GM23338 (cell line): Measurements from ENCODE around the gene KLC1. TPM values are rescaled to one million over a fixed set of nuclear protein-coding genes. Genes with fewer than 3 reads are reported as not detected.

Experiments
- ATAC-seq: fragments of 200-7000 bp; cut with Tn5 transposase; 3 replicates; pipeline ENCODE4 v1.9.1; 2020
- DNase-seq: peaks from one replicate; pipeline ENCODE4 v3.0.0-alpha.2; 2015; ENCODE audit warnings: low spot score
- H2AFZ ChIP-seq: fragments of 200-600 bp; sonication (generic); 2 replicates; pipeline ENCODE4 v1.8.0; 2016; ENCODE audit warnings: antibody characterized with exemption, mild to moderate bottlenecking, moderate library complexity
- H3F3A ChIP-seq: fragments of 200-600 bp; sonication (generic); replicated peaks from 2 replicates; pipeline ENCODE4 v1.8.0; 2017; ENCODE audit warnings: antibody characterized with exemption, mixed run types, low read depth
- H3K27ac ChIP-seq: fragments of 200-600 bp; sonication (generic); 2 replicates; pipeline ENCODE4 v1.6.1; 2016; ENCODE audit warnings: low read depth
- H3K27me3 ChIP-seq: fragments of 200-600 bp; sonication (generic); 2 replicates; pipeline ENCODE4 v1.8.0; 2016; ENCODE audit warnings: mild to moderate bottlenecking, mixed run types, moderate library complexity; ENCODE audit not compliant: insufficient read depth
- H3K36me3 ChIP-seq: fragments of 200-600 bp; sonication (generic); 2 replicates; pipeline ENCODE4 v1.8.0; 2016; ENCODE audit warnings: mild to moderate bottlenecking; ENCODE audit not compliant: insufficient read depth
- H3K4me1 ChIP-seq: fragments of 200-600 bp; sonication (generic); 2 replicates; pipeline ENCODE4 v1.8.0; 2016; ENCODE audit warnings: mild to moderate bottlenecking, moderate library complexity; ENCODE audit not compliant: insufficient read depth
- H3K4me2 ChIP-seq: fragments of 200-600 bp; sonication (generic); 2 replicates; pipeline ENCODE4 v1.7.1; 2017; ENCODE audit warnings: mixed run types
- H3K4me3 ChIP-seq: fragments of 200-600 bp; sonication (generic); 2 replicates; pipeline ENCODE4 v1.6.1; 2016; ENCODE audit warnings: mixed run types
- H3K79me2 ChIP-seq: fragments of 200-600 bp; sonication (generic); replicated peaks from 2 replicates; pipeline ENCODE4 v1.8.0; 2017; ENCODE audit warnings: mild to moderate bottlenecking; ENCODE audit not compliant: insufficient read depth
- H3K9me2 ChIP-seq: fragments of 200-600 bp; sonication (generic); 2 replicates; pipeline ENCODE4 v1.8.0; 2017; ENCODE audit not compliant: insufficient read depth
- H4K20me1 ChIP-seq: fragments of 200-600 bp; sonication (generic); replicated peaks from 2 replicates; pipeline ENCODE4 v1.8.0; 2017; ENCODE audit warnings: mild to moderate bottlenecking; ENCODE audit not compliant: insufficient read depth
- H3K27ac Mint-ChIP-seq: 2 replicates; pipeline ENCODE4 v1.8.0; 2020; ENCODE audit warnings: inconsistent platforms, mild to moderate bottlenecking, moderate library complexity, mixed read lengths
- H3K27me3 Mint-ChIP-seq: 3 replicates; pipeline ENCODE4 v1.8.0; 2022; ENCODE audit warnings: low read depth, mild to moderate bottlenecking, moderate library complexity, mixed read lengths, inconsistent platforms; ENCODE audit not compliant: insufficient read depth, poor library complexity
- H3K36me3 Mint-ChIP-seq: 3 replicates; pipeline ENCODE4 v1.8.0; 2021; ENCODE audit warnings: low read depth, mild to moderate bottlenecking, inconsistent platforms, moderate library complexity, mixed read lengths
- H3K4me1 Mint-ChIP-seq: 3 replicates; pipeline ENCODE4 v1.8.0; 2020; ENCODE audit warnings: mild to moderate bottlenecking, inconsistent platforms, mixed read lengths
- H3K4me3 Mint-ChIP-seq: 3 replicates; pipeline ENCODE4 v1.8.0; 2021; ENCODE audit warnings: moderate library complexity, mild to moderate bottlenecking, inconsistent platforms, mixed read lengths
- H3K9me3 Mint-ChIP-seq: 3 replicates; pipeline ENCODE4 v1.8.0; 2020; ENCODE audit warnings: moderate library complexity, mild to moderate bottlenecking, inconsistent platforms, mixed read lengths
- CREB1 ChIP-seq: fragments of 250-450 bp; sonication (Bioruptor Pico); IDR thresholded peaks from 2 replicates; pipeline ENCODE4 v1.5.0; 2020; ENCODE audit warnings: low read depth, mild to moderate bottlenecking, moderate library complexity
- ETS1 ChIP-seq: IDR thresholded peaks from 2 replicates; pipeline ENCODE4 v1.6.1; 2016; ENCODE audit warnings: antibody characterized with exemption
- NANOG ChIP-seq: IDR thresholded peaks from 2 replicates; pipeline ENCODE4 v1.6.1; 2016; ENCODE audit warnings: antibody characterized with exemption, borderline replicate concordance
- REST ChIP-seq: IDR thresholded peaks from one replicate; pipeline ENCODE4 v1.6.1; 2018; ENCODE audit warnings: antibody characterized with exemption; ENCODE audit not compliant: unreplicated experiment
- ZNF114 ChIP-seq: fragments of 250-450 bp; sonication (Bioruptor Pico); IDR thresholded peaks from 2 replicates; pipeline ENCODE4 v1.5.0; 2020; ENCODE audit warnings: mild to moderate bottlenecking, moderate library complexity
- polyA plus RNA-seq: library from polyadenylated mRNA; unstranded; fragments of >200 nt; fragmentation: Nextera tagmentation; extraction: Ambion mirVana; gene quantifications from 2 replicates; pipeline ENCODE4 v1.2.1, GENCODE V29; 2016
- total RNA-seq: library from RNA; depleted of rRNA; stranded (reverse); fragments of >200 nt; shearing (Covaris generic); gene quantifications from 2 replicates; pipeline ENCODE4 v1.2.3, GENCODE V29; 2014
- TF ChIP-seq, protein P1 (sequence below), 2 experiments: fragments of 200-600 bp in 1 of 2; sonication (generic) in 1 of 2; conservative IDR thresholded peaks; 2 replicates each; pipeline versions ENCODE4 v1.5.1 to v1.6.1; 2016 to 2017; ENCODE audit warnings: antibody characterized with exemption in 2 of 2, low read depth in 2 of 2, mild to moderate bottlenecking in 2 of 2, moderate library complexity in 1 of 2
- TF ChIP-seq, protein P2 (sequence below): fragments of 250-450 bp; sonication (Bioruptor Pico); IDR thresholded peaks from 2 replicates; pipeline ENCODE4 v1.5.0; 2020; ENCODE audit warnings: mild to moderate bottlenecking, moderate library complexity

Gene KLC1
- total and polyA plus RNA-seq, 2 experiments from 2014 or later: 165 to 308 TPM

- ATAC-seq (no peak), DNase-seq (no peak)
- Histone ChIP-seq H3K4me3 (no peak overlapping the region), H2AFZ (no peak overlapping the region), H3K79me2 (no peaks in the 10 kb centered on the region), H3K4me2 (no peak overlapping the region), H3K9me2 (no peaks in the 10 kb centered on the region), H3K36me3 (no peaks in the 10 kb centered on the region), H3K27me3 (no peaks in the 10 kb centered on the region), H3K4me1 (no peaks in the 10 kb centered on the region), H4K20me1 (no peaks in the 10 kb centered on the region; the same call in 1 of the 2 replicates), H3F3A (no peaks in the 10 kb centered on the region), H3K27ac (no peak overlapping the region)
- Mint-ChIP-seq H3K27ac (no peak overlapping the region), H3K36me3 (peaks cover 16% of the 10 kb centered on the region), H3K4me1 (peaks cover under 1% of the 10 kb centered on the region; the same call in 1 of the 3 replicates), H3K27me3 (peaks cover 10% of the 10 kb centered on the region), H3K4me3 (no peak overlapping the region; the same call in 2 of the 3 replicates), H3K9me3 (no peaks in the 10 kb centered on the region)
- TF ChIP-seq ETS1 (no peak), NANOG (no peak)
Measured at GRCh38 chr14:103734081-103734888, 105.3 kb downstream of the KLC1 start.

DNA sequence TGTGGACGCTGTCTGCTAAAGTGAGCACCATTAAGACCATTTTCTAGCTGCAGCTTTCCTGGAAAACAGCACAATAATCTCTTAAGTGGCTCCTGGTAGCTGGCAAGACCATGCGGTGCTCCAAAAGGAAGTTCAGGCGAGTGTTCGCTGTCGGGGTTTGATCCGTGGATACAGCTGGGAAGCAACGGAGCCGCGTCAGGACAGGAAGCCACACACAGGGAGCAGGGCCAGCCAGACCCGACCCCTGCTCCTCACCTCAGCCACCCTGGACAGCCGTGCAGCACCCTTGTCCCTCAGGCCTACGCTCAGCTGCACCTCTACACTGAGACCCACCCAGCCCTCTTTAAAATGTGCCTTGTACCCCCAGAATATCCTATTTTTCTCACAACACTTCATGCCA, 106.0 kb downstream of the KLC1 start:
- peaks cover 16% of the 10 kb centered on the region for H3K36me3 Mint-ChIP-seq
- no peak overlapping the region for H3K4me2 ChIP-seq
- no peaks in the 10 kb centered on the region for H3K9me2 ChIP-seq
- no peaks in the 10 kb centered on the region for H3K79me2 ChIP-seq
- no peaks in the 10 kb centered on the region for H3K27me3 ChIP-seq
- ATAC-seq (no peak), DNase-seq (no peak)
- no peaks in the 10 kb centered on the region for H3F3A ChIP-seq
- H3K9me3 Mint-ChIP-seq: no peaks in the 10 kb centered on the region
- H3K27ac ChIP-seq: no peak overlapping the region
- peaks cover 7% of the 10 kb centered on the region for H3K4me1 Mint-ChIP-seq
- H4K20me1 ChIP-seq: no peaks in the 10 kb centered on the region; the same call in 1 of the 2 replicates
- no peak overlapping the region for H3K4me3 ChIP-seq
- H3K4me3 Mint-ChIP-seq: no peak overlapping the region
- H3K27me3 Mint-ChIP-seq: peaks cover 10% of the 10 kb centered on the region
- H2AFZ ChIP-seq: no peak overlapping the region
- peak overlapping the region; percentile 62; the same call in 1 of the 2 replicates for H3K27ac Mint-ChIP-seq
- H3K4me1 ChIP-seq: no peaks in the 10 kb centered on the region
- no peaks in the 10 kb centered on the region for H3K36me3 ChIP-seq
- TF ChIP-seq CREB1 (CRISPR knock-in tag) (no peak), NANOG (no peak), ZNF114 (CRISPR knock-in tag) (no peak), REST (no peak)
- TF ChIP-seq, protein P1, sequence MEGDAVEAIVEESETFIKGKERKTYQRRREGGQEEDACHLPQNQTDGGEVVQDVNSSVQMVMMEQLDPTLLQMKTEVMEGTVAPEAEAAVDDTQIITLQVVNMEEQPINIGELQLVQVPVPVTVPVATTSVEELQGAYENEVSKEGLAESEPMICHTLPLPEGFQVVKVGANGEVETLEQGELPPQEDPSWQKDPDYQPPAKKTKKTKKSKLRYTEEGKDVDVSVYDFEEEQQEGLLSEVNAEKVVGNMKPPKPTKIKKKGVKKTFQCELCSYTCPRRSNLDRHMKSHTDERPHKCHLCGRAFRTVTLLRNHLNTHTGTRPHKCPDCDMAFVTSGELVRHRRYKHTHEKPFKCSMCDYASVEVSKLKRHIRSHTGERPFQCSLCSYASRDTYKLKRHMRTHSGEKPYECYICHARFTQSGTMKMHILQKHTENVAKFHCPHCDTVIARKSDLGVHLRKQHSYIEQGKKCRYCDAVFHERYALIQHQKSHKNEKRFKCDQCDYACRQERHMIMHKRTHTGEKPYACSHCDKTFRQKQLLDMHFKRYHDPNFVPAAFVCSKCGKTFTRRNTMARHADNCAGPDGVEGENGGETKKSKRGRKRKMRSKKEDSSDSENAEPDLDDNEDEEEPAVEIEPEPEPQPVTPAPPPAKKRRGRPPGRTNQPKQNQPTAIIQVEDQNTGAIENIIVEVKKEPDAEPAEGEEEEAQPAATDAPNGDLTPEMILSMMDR (conservative IDR thresholded peaks at IDR 0.05; ENCODE audit: low read depth in 2 of 2): no peak
- TF ChIP-seq, protein P2, sequence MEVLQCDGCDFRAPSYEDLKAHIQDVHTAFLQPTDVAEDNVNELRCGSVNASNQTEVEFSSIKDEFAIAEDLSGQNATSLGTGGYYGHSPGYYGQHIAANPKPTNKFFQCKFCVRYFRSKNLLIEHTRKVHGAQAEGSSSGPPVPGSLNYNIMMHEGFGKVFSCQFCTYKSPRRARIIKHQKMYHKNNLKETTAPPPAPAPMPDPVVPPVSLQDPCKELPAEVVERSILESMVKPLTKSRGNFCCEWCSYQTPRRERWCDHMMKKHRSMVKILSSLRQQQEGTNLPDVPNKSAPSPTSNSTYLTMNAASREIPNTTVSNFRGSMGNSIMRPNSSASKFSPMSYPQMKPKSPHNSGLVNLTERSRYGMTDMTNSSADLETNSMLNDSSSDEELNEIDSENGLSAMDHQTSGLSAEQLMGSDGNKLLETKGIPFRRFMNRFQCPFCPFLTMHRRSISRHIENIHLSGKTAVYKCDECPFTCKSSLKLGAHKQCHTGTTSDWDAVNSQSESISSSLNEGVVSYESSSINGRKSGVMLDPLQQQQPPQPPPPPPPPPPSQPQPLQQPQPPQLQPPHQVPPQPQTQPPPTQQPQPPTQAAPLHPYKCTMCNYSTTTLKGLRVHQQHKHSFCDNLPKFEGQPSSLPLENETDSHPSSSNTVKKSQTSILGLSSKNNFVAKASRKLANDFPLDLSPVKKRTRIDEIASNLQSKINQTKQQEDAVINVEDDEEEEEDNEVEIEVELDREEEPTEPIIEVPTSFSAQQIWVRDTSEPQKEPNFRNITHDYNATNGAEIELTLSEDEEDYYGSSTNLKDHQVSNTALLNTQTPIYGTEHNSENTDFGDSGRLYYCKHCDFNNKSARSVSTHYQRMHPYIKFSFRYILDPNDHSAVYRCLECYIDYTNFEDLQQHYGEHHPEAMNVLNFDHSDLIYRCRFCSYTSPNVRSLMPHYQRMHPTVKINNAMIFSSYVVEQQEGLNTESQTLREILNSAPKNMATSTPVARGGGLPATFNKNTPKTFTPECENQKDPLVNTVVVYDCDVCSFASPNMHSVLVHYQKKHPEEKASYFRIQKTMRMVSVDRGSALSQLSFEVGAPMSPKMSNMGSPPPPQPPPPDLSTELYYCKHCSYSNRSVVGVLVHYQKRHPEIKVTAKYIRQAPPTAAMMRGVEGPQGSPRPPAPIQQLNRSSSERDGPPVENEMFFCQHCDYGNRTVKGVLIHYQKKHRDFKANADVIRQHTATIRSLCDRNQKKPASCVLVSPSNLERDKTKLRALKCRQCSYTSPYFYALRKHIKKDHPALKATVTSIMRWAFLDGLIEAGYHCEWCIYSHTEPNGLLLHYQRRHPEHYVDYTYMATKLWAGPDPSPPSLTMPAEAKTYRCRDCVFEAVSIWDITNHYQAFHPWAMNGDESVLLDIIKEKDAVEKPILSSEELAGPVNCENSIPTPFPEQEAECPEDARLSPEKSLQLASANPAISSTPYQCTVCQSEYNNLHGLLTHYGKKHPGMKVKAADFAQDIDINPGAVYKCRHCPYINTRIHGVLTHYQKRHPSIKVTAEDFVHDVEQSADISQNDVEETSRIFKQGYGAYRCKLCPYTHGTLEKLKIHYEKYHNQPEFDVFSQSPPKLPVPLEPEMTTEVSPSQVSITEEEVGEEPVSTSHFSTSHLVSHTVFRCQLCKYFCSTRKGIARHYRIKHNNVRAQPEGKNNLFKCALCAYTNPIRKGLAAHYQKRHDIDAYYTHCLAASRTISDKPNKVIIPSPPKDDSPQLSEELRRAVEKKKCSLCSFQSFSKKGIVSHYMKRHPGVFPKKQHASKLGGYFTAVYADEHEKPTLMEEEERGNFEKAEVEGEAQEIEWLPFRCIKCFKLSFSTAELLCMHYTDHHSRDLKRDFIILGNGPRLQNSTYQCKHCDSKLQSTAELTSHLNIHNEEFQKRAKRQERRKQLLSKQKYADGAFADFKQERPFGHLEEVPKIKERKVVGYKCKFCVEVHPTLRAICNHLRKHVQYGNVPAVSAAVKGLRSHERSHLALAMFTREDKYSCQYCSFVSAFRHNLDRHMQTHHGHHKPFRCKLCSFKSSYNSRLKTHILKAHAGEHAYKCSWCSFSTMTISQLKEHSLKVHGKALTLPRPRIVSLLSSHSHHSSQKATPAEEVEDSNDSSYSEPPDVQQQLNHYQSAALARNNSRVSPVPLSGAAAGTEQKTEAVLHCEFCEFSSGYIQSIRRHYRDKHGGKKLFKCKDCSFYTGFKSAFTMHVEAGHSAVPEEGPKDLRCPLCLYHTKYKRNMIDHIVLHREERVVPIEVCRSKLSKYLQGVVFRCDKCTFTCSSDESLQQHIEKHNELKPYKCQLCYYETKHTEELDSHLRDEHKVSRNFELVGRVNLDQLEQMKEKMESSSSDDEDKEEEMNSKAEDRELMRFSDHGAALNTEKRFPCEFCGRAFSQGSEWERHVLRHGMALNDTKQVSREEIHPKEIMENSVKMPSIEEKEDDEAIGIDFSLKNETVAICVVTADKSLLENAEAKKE (CRISPR knock-in tag): no peak
